Measurements from ENCODE around the gene SEC24D. TPM values are rescaled to one million over a fixed set of nuclear protein-coding genes. Genes with fewer than 3 reads are reported as not detected.

SEC24D gene
- total RNA-seq, 3 donors from 2014 or later, result 24.5 to 63.6 (median 50.8) TPM

GRCh38 chr4:118684873-118685811 lies 150.8 kb downstream of the SEC24D start, which contains the start of gene METTL14:
Gene METTL14, plus strand, starts transcription at chr4:118685392. Its CDS starts 143 bp downstream, at chr4:118685535.
- Histone ChIP-seq H3K36me3 (peaks cover 4% of the 10 kb centered on the region), H3K27ac (peak within 1 kb of the TSS; percentile 95 to 96), H3K27me3 (no peaks in the 10 kb centered on the region), H3K9me3 (no peaks in the 10 kb centered on the region), H3K4me3 (peak within 1 kb of the TSS; percentile 72 to 77 (median 72)), H3K4me1 (peaks cover 0 to 6% of the 10 kb centered on the region in 2 donors)
- peak; percentile 89 for DNase-seq (ENCODE audit: low spot score in 2 of 2)
- intact Hi-C loops (cut with DNase I; ENCODE audit: low total_unique reads), result no loop called here
- TF ChIP-seq POLR2A (IDR thresholded peaks at IDR 0.05) (peak; percentile 69), POLR2AphosphoS5 (IDR thresholded peaks at IDR 0.05) (peak; percentile 87 to 92 (median 90))
- TF ChIP-seq, protein P1, sequence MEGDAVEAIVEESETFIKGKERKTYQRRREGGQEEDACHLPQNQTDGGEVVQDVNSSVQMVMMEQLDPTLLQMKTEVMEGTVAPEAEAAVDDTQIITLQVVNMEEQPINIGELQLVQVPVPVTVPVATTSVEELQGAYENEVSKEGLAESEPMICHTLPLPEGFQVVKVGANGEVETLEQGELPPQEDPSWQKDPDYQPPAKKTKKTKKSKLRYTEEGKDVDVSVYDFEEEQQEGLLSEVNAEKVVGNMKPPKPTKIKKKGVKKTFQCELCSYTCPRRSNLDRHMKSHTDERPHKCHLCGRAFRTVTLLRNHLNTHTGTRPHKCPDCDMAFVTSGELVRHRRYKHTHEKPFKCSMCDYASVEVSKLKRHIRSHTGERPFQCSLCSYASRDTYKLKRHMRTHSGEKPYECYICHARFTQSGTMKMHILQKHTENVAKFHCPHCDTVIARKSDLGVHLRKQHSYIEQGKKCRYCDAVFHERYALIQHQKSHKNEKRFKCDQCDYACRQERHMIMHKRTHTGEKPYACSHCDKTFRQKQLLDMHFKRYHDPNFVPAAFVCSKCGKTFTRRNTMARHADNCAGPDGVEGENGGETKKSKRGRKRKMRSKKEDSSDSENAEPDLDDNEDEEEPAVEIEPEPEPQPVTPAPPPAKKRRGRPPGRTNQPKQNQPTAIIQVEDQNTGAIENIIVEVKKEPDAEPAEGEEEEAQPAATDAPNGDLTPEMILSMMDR (IDR thresholded peaks at IDR 0.05), result peak in 2 of 3 donors; percentile 29 to 32

DNA sequence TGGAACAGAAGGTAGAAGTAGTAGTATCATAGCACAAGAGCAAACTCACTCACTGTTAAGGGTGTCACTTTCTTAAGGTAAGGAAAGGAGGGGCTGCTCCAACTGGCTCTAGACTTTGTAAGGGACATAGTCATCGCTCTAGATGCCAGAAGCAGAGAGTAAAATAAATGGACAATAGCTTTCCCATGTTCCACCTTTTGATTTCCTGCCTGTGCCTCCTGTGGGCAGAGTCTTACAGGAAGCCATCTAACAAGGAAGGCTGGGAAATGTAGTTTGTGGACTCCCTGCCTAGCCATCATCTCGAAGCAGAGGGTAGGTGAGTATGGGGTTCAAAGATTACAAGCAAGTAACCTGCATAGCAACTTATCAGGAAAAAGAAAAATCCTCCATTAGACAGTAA lies 152.4 kb downstream of the SEC24D start:
- H3K27me3 ChIP-seq, result no peaks in the 10 kb centered on the region
- H3K9me3 ChIP-seq, result no peaks in the 10 kb centered on the region
- H3K36me3 ChIP-seq, result no peaks in the 10 kb centered on the region
- DNase-seq (ENCODE audit: low spot score in 2 of 2), result no peak
- no peak for TF ChIP-seq POLR2A (IDR thresholded peaks at IDR 0.05)
- peaks cover 0 to 6% of the 10 kb centered on the region in 2 donors for H3K4me1 ChIP-seq
- H3K27ac ChIP-seq, result no peak overlapping the region
- intact Hi-C loops (cut with DNase I; ENCODE audit: low total_unique reads), result no loop called here
- no peak overlapping the region for H3K4me3 ChIP-seq

DNA sequence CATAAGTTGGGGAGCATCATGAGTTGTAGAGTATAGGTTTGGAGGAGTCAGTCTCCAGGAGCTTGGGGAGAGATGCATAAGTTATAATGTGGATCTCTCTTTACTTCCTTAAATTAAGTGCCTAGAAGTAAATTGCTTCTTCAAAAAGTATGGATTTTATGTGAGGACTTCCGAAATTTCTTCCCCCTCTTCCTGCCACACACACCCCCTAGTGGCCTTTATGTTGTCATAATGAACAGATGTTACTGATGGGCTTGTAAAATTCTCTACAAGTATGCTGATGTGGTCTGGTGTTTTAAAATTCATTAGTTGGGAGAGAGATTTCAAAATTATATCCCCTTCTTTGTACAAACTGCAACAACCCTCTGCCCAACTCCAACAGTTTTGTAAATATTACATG lies 153.0 kb downstream of the SEC24D start:
- no peak overlapping the region for H3K4me3 ChIP-seq
- H3K27ac ChIP-seq, result no peak overlapping the region
- DNase-seq (ENCODE audit: low spot score in 2 of 2), result no peak
- no peaks in the 10 kb centered on the region for H3K36me3 ChIP-seq
- intact Hi-C loops (cut with DNase I; ENCODE audit: low total_unique reads), result no loop called here
- H3K9me3 ChIP-seq, result no peaks in the 10 kb centered on the region
- H3K27me3 ChIP-seq, result no peaks in the 10 kb centered on the region
- TF ChIP-seq, protein P1 (IDR thresholded peaks at IDR 0.05), result peak in 2 of 3 donors; percentile 14 to 26
- no peak for TF ChIP-seq POLR2AphosphoS5 (IDR thresholded peaks at IDR 0.05)
- H3K4me1 ChIP-seq, result peaks cover 0 to 6% of the 10 kb centered on the region in 2 donors

DNA sequence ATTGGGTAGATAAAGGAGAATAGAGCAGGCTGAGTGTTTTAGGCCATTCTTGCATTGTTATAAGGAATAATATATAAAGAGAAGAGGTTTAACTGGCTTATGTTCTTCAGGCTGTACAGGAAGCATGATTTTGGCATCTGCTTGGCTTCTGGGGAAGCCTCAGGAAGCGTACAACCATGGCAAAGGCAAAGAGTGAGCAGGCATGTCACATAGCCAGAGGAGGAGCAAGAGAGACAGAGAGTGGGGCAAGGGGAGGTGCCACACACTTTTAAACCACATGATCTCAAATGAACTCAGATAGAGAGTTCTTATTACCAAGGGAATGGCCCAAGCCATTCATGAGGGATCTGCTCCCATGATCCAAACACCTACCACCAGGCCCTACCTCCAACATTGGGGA lies 155.1 kb downstream of the SEC24D start:
- Histone ChIP-seq H3K4me1 (no peaks in the 10 kb centered on the region), H3K27me3 (no peaks in the 10 kb centered on the region), H3K36me3 (no peaks in the 10 kb centered on the region), H3K4me3 (no peak overlapping the region), H3K9me3 (no peaks in the 10 kb centered on the region), H3K27ac (no peak overlapping the region)
- TF ChIP-seq POLR2A (IDR thresholded peaks at IDR 0.05) (no peak), POLR2AphosphoS5 (IDR thresholded peaks at IDR 0.05) (no peak)
- intact Hi-C loops (cut with DNase I; ENCODE audit: low total_unique reads), result no loop called here
- DNase-seq (ENCODE audit: low spot score in 2 of 2), result no peak

GRCh38 chr4:118676128-118676527 lies 159.8 kb downstream of the SEC24D start:
- Histone ChIP-seq H3K4me3 (no peak overlapping the region), H3K27me3 (no peaks in the 10 kb centered on the region), H3K27ac (no peak overlapping the region), H3K9me3 (no peaks in the 10 kb centered on the region), H3K4me1 (no peaks in the 10 kb centered on the region), H3K36me3 (no peaks in the 10 kb centered on the region)
- intact Hi-C loops (cut with DNase I; ENCODE audit: low total_unique reads), result no loop called here
- DNase-seq (ENCODE audit: low spot score in 2 of 2), result no peak
- TF ChIP-seq, protein P1 (IDR thresholded peaks at IDR 0.05), result no peak
- TF ChIP-seq POLR2AphosphoS5 (IDR thresholded peaks at IDR 0.05) (no peak), POLR2A (IDR thresholded peaks at IDR 0.05) (no peak)

Other genes starting within 250 kb of the SEC24D start
- gene METTL14, start 150.7 kb downstream of the SEC24D start, total RNA-seq, result 10 to 100 TPM; 39.4 to 72.4 (median 42.0) TPM
- 10 to 100 TPM; 30.2 to 90.1 (median 52.7) TPM for gene SYNPO2, start 52.7 kb upstream of the SEC24D start, total RNA-seq

Measured in breast epithelium (tissue), 4 donors.